GM21526 (cell line): ENCODE data around the gene EMILIN1.
A peak's percentile ranks its signal among the peaks of the same experiment; 100 is the strongest.
"Not testable (repeated sequence)": the region's sequence is repeated elsewhere in the genome, so short reads cannot be mapped to it uniquely, and the experiment has no call there.

ENCODE experiments used
- ATAC-seq: cut with Tn5 transposase; IDR thresholded peaks from one replicate; pipeline ENCODE4 v1.9.1; 2021; ENCODE audit warnings: moderate library complexity; ENCODE audit not compliant: unreplicated experiment, low FRiP score

EMILIN1 gene

GRCh38 chr2:27053321-27053720, 25.1 kb upstream of the EMILIN1 start:
- no peak for ATAC-seq

DNA sequence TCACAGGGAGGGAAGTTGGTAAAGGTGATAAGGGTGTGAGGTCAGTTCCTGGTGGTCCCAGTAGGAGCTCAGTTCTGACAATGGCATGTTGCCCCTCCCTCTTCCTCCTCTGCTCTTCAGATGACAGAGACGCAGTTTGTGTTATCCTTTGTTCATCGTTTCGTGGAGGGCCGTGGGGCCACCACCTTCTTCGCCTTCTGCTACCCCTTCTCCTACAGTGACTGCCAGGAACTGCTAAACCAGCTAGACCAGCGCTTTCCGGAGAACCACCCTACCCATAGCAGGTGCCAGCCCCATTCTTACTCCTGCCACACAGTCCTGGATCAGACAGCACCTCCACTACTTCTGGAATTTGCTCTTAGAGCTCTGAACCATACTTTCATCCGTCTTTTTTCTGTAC, 24.6 kb upstream of the EMILIN1 start:
- no peak for ATAC-seq

DNA sequence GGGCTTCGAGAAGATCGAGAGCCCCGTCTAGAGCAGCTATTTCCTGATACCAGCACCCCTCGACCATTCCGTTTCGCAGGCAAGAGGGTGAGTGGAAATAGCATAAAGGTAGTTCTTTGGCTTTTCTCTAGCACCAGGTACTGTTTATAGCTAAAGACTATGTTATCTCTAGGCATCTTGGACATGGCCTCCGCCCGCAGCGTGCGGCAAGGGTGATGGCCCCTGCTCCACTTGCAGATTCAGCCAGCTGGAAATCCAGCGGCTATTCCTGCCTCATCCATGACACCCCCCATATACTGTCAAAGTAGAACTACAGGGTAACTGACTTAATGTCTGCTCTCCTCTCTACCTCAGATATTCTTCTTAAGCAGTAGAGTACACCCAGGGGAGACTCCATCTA, 23.7 kb upstream of the EMILIN1 start:
- no peak for ATAC-seq

- ATAC-seq: no peak
Measured at GRCh38 chr2:27057184-27057583, 21.2 kb upstream of the EMILIN1 start.

GRCh38 chr2:27058210-27058609, 20.2 kb upstream of the EMILIN1 start:
- ATAC-seq: no peak

DNA sequence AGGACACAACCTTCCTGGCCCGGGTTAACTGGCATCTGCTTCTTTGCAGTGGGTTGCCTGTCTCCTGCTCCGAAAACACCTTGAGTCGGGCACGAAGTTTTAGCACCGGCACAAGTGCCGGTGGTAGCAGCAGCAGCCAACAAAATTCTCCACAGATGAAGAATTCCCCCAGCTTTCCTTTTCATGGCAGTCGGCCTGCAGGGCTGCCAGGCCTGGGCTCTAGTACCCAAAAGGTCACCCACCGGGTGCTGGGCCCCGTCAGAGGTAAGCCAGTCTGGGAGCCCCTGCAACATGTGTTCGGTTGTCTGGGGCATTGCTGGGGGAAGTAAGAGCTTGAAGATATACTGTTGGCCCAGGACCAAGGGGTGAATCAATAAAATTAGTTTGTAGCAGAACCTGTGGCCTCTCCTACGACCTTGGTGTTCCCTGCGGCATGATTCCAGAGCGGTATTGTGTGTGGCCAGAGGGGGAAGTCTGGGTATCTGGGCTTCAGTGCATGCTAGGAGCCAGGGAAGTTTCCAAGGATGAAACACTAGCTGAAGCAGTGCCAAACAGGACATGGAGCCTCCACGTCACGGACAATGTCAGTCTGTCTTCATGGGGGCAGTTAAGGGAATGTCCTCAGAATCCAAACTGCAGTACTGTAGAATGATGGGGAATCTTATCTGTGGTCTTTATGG, 19.1 kb upstream of the EMILIN1 start:
- ATAC-seq: no peak

- no peak for ATAC-seq
Measured at GRCh38 chr2:27060323-27060722, 18.1 kb upstream of the EMILIN1 start.

- ATAC-seq: no peak
Measured at GRCh38 chr2:27065128-27065527, 13.3 kb upstream of the EMILIN1 start.

DNA sequence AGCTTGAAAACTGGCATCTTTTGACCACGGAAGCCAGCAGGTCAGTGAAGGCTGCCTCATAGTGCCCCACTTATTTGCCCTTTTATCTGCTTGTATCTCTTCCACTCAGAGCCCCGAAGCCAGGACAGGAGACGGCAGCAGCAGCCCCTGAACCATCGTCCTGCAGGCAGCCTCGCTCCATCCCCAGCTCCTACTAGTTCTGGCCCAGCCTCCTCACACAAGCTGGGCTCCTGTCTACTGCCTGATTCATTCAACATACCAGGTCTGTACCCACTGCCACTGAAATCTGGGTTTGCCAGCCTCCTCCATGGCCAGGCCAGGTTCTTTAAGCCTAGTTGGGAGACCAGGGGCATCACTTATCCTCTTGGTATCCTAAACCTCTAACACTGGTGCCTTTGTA, 11.0 kb upstream of the EMILIN1 start:
- no peak for ATAC-seq

GRCh38 chr2:27069436-27069835, 9.0 kb upstream of the EMILIN1 start:
- ATAC-seq: no peak

DNA sequence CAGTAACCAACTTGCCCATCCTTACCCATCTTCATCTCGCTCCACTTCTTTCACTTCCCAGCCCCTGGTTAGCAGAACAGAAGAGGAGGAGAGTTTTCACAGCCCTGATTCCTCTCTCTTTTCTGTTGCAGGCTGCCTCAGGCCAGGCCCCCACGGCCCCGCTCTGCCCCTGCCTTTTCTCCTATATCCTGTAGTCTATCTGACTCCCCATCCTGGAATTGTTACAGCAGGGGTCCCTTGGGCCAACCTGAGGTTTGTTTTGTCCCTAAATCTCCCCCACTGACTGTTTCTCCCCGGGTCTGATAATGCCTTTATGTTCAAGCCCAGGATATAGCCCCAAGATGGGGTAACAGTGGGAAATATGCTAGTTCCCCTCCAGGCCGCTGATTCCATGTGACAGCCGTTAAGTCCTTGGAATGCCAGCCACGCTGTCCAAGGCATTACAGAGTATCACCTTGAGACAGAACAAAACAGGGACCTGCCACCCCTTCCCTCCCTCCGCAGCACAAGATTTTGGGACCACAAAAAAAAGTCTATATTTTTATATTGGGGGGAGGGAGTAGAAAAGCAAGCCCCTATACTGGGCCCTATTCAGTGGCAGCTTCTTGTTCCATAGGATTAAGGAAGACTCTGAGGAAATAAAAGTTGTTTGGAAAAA, 8.3 kb upstream of the EMILIN1 start:
- ATAC-seq: no peak

GRCh38 chr2:27070653-27071276, 7.7 kb upstream of the EMILIN1 start:
- ATAC-seq: no peak

- peak; percentile 68 for ATAC-seq
Measured at GRCh38 chr2:27071277-27071989, 7.0 kb upstream of the EMILIN1 start, which contains the start of gene OST4. OST4 (minus strand) TSS chr2:27071654.

GRCh38 chr2:27071990-27072830, 6.2 kb upstream of the EMILIN1 start:
- ATAC-seq: peak; percentile 31

GRCh38 chr2:27072920-27073319, 5.5 kb upstream of the EMILIN1 start:
- ATAC-seq: no peak

GRCh38 chr2:27073782-27074181, 4.6 kb upstream of the EMILIN1 start:
- no peak for ATAC-seq

DNA sequence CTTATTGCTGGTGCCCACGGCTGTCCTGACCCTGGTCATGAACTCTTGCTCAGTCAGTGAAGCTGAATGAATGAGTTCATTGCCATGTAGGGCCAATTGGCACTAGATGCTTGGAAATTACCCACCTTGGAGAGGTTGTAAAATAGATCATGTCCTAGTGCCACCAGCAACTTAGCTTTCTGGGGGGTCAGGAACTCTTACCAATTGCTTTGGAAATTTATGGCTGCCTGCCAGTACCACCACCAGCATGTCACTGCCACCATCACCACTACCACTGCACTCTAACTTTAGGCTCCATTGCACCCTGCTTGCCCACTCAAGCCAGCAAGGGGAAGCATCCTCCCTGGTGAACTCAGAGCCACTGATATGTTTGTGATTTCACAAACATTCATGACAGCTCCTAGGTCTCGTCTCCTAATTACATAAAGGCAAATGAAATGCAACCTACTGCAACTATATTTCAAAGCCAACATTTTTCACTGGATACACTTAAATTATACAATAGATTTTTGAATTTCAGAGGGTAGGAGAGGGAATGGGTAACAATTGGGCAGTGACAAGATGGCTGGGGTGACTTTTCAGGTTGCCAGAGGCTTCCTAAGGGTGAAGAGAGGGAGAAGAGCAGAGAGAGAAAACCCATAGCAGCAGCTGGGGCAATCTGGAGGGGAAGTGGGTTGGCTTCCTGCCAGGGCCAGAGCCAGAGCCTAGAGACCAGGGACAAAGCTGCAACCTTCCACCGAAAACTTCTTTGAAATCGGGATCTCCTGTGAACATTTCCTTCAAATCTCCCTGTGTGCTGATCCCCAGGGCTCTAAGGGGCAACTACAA, 3.5 kb upstream of the EMILIN1 start:
- no peak for ATAC-seq

GRCh38 chr2:27075566-27075871, 2.9 kb upstream of the EMILIN1 start:
- not testable (repeated sequence) for ATAC-seq

DNA sequence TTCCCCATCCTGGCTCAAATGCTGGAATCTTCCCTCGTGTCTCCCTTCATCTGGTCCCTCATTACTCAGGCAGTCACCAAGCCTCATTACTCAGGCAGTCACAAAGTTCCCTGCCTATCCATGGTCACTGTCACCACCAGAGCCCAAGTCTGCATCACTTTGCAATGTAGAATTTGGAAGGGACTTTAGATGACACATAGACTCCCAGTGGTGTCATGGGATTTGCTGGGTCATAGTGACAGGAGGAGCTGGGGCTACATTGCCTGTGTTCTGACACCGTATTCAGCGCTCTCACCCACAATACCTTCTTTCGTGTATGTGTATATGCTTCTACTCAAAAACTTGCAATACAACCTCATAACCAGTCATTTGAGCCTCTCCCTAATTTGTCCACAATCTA, 2.1 kb upstream of the EMILIN1 start:
- no peak for ATAC-seq

GRCh38 chr2:27077231-27077630, 1.2 kb upstream of the EMILIN1 start:
- no peak for ATAC-seq
